ENCODE results near the gene POFUT2.
"Not testable (repeated sequence)": the region's sequence is repeated elsewhere in the genome, so short reads cannot be mapped to it uniquely, and the experiment has no call there.

Gene POFUT2

DNA sequence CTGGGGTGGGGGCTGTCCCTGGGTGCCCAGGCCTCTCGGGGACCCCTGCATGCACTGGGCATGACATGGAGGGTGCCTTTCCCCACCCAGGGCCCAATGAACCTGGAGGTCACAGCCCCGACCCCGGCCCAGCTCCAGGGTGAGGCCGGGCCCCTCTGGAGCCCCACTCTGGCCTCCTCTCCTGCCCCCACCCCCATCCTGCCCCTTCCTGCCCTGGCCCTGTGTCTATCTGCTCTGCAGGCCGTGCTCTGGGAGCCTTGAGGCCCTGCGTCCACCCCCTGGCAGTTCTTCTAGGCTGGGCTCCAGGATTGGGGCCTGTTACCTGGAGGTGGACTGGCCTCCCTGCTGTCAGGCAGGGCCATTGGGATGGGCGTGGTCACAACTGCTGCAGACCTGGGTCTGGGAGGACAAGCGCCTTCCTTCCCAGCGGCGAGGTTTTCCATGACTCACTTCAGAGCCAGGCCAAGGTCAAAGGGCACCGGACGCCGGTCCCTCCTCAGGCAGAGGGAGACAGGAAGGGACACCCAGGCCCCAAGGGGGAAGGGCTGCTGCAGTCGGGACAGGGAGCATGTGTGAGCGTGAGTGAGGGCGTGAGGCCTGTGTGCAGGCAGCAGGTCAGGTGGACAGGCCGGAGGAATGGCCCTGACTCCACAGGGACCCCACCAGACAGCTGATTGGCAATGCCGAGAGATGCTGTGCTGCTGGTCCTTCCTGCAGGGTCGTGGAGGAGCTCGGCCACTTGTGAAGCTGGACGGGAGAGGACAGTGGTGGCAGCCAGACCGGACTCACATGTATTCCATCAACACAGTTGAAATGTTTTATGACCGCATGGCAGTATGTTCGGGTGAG is 31.1 kb upstream of the POFUT2 start:
- Histone ChIP-seq H3K36me3 (no peaks in the 10 kb centered on the region), H3K9me3 (ENCODE audit: severe bottlenecking) (no peaks in the 10 kb centered on the region), H3K4me3 (ENCODE audit: low read depth, low read length) (no peak overlapping the region), H3K27ac (no peak overlapping the region), H3K27me3 (ENCODE audit: insufficient read depth, low read depth, severe bottlenecking) (no peaks in the 10 kb centered on the region)
- DNase-seq: peak; percentile 16
- TF ChIP-seq, protein P1, sequence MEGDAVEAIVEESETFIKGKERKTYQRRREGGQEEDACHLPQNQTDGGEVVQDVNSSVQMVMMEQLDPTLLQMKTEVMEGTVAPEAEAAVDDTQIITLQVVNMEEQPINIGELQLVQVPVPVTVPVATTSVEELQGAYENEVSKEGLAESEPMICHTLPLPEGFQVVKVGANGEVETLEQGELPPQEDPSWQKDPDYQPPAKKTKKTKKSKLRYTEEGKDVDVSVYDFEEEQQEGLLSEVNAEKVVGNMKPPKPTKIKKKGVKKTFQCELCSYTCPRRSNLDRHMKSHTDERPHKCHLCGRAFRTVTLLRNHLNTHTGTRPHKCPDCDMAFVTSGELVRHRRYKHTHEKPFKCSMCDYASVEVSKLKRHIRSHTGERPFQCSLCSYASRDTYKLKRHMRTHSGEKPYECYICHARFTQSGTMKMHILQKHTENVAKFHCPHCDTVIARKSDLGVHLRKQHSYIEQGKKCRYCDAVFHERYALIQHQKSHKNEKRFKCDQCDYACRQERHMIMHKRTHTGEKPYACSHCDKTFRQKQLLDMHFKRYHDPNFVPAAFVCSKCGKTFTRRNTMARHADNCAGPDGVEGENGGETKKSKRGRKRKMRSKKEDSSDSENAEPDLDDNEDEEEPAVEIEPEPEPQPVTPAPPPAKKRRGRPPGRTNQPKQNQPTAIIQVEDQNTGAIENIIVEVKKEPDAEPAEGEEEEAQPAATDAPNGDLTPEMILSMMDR (IDR thresholded peaks at IDR 0.05; ENCODE audit: low read depth, low read length): no peak

DNA sequence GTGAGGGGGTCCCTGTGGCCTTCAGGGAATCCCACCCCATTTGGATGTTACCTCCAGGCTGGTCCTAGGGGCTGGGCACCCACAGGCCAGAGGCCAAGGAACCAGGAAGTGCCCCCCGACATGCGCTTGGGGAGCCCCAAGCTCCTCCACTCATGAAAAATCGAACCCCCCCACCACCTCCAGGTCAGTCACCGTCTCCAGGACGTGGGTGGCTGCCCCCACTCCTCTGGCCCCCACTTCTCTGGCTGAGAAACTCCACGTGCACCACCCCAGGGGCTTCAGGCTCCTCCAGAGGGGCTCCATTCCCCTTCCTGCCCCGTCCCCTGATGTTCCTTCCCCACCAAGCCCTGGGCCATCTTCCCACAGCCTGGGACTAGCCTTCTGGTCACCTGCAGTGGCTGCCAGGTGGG is 30.5 kb upstream of the POFUT2 start:
- Histone ChIP-seq H3K36me3 (no peaks in the 10 kb centered on the region), H3K4me3 (ENCODE audit: low read depth, low read length) (no peak overlapping the region), H3K9me3 (ENCODE audit: severe bottlenecking) (no peaks in the 10 kb centered on the region), H3K27me3 (ENCODE audit: insufficient read depth, low read depth, severe bottlenecking) (no peaks in the 10 kb centered on the region), H3K27ac (no peak overlapping the region)
- TF ChIP-seq, protein P1 (IDR thresholded peaks at IDR 0.05; ENCODE audit: low read depth, low read length): no peak
- no peak for DNase-seq

DNA sequence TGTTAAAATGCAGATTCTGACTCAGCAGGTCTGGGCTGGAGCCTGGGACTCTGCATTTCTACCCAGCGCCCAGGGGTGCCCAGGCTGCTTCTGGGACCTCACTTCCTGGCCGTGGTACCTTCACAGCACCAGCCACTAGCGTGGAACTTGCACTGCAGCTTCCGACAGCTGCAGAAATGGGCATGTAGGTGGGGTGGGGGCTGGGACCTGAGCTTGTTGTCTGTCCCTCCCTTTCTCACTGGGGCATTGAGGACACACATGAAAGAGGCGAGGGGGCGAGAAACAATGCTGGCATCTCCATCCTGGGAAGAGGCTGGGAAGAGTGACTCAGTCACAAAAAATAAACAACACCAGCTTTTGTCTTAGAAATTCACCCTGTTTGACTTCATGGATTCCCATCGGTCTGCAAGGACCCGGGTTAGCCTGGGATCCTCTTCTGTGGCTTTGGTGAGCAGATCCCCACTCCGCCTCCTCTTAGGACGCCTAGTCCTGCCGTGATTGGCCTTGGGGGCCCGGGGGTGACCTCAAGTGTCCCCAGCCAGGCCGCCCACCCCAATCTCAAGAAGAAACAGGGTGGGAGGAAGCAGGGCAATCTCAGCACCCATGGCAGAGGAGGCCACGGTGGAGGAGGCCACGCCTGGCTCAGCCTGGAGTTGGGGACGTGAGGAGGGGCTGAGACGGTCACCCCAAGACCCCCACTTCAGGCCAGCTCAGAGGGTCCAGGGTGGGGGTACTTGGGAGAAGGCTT is 29.9 kb upstream of the POFUT2 start:
- Histone ChIP-seq H3K4me3 (ENCODE audit: low read depth, low read length) (no peak overlapping the region), H3K36me3 (no peaks in the 10 kb centered on the region), H3K27ac (no peak overlapping the region), H3K9me3 (ENCODE audit: severe bottlenecking) (no peaks in the 10 kb centered on the region), H3K27me3 (ENCODE audit: insufficient read depth, low read depth, severe bottlenecking) (no peaks in the 10 kb centered on the region)
- TF ChIP-seq, protein P1 (IDR thresholded peaks at IDR 0.05; ENCODE audit: low read depth, low read length): no peak
- no peak for DNase-seq

DNA sequence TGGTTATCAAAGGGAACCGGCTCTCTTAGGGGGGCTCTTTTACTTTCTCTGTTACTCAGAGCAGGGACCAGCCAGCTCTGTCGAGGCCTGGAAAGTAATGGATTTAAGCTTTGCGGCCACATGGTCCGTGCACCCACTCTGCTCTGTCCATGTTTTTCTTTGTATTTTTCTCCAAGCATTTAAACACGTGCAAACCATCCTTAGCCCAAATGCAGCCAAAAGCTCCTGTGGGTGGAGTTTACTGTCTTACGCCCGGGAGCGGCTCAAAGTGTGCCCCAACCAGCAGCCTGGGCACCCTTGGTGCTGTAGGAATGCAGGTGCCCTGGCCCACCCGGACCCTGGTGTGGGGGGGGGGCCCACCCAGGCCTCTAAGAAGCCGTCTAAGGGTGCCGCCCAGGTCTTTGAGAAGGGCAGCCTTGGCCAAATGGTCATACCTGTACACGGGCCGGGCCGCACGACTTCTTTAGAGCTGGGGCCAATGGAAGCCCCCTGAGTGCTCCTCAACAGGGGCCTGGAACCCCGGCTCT is 29.2 kb upstream of the POFUT2 start:
- Histone ChIP-seq H3K27me3 (ENCODE audit: insufficient read depth, low read depth, severe bottlenecking) (no peaks in the 10 kb centered on the region), H3K4me3 (ENCODE audit: low read depth, low read length) (no peak overlapping the region), H3K27ac (no peak overlapping the region), H3K9me3 (ENCODE audit: severe bottlenecking) (no peaks in the 10 kb centered on the region), H3K36me3 (no peaks in the 10 kb centered on the region)
- no peak for DNase-seq
- TF ChIP-seq, protein P1 (IDR thresholded peaks at IDR 0.05; ENCODE audit: low read depth, low read length): no peak

DNA sequence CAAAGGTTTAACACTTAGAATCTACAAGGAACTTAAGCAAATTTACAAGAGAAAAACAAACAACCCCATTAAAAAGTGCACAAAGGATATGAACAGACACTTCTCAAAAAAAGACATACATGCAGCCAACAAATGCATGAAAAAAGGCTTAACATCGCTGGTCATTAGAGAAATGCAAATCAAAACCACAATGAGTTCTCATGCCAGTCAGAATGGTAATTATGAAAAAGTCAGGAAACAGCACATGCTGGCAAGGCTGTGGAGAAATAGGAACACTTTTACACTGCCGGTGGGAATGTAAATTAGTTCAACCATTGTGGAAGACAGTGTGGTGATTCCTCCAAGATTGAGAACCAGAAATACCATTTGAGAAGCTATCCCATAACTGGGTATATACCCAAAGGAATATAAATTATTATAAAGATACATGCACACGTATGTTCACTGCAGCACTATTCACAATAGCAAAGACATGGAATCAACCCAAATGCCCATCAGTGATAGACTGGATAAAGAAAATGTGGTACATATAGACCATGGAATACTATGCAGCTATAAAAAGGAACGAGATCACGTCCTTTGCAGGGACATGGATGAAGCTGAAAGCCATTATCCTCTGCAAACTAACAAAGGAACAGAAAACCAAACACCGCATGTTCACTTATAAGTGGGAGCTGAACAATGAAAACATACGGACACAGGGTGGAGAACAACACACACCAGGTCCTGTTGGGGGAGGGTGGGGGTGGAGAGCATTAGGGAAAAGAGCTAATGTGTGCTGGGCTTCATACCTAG is 28.2 kb upstream of the POFUT2 start:
- not testable (repeated sequence) for H3K4me3 ChIP-seq (ENCODE audit: low read depth, low read length); H3K27ac ChIP-seq; DNase-seq

More for the DNA sequence above, 28.2 kb upstream of the POFUT2 start:
- not testable (repeated sequence) for H3K27me3 ChIP-seq (ENCODE audit: insufficient read depth, low read depth, severe bottlenecking); H3K36me3 ChIP-seq; H3K9me3 ChIP-seq (ENCODE audit: severe bottlenecking)

Measured in WERI-Rb-1 (cell line).